SK-N-MC (cell line): ENCODE results near the gene AP3B1.

ENCODE experiments used
- FOXP2 ChIP-seq: optimal IDR thresholded peaks from 2 replicates; pipeline ENCODE3; 2011; ENCODE audit warnings: mild to moderate bottlenecking, moderate library complexity; ENCODE audit not compliant: insufficient read depth; ENCODE audit errors: extremely low read length, control extremely low read depth
- POLR2AphosphoS5 ChIP-seq: IDR thresholded peaks from 2 replicates; pipeline ENCODE4 v1.6.1; 2012; ENCODE audit warnings: mild to moderate bottlenecking, low read depth, low read length, borderline replicate concordance

DNA sequence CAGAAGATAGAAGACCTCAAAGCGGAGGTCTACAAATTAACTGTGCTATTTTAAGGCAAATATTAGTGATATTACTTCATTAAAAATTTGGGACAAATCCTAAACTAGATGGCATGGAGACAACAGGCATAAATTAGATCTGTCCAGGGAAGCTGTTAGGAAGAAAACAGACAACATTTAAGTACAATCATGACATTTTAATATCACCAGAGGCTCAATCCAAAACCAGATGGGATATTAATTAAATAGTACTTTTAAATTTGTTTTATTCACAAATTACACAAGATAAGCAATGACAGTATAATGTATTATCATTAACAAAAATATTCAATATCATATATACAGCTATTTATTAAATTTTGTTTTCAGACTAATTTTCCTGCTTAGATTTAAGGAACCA is 161.1 kb downstream of the AP3B1 start:
- no peak for TF ChIP-seq FOXP2
- TF ChIP-seq POLR2AphosphoS5: no peak
